ENCODE data around the gene SOS2.

DNA sequence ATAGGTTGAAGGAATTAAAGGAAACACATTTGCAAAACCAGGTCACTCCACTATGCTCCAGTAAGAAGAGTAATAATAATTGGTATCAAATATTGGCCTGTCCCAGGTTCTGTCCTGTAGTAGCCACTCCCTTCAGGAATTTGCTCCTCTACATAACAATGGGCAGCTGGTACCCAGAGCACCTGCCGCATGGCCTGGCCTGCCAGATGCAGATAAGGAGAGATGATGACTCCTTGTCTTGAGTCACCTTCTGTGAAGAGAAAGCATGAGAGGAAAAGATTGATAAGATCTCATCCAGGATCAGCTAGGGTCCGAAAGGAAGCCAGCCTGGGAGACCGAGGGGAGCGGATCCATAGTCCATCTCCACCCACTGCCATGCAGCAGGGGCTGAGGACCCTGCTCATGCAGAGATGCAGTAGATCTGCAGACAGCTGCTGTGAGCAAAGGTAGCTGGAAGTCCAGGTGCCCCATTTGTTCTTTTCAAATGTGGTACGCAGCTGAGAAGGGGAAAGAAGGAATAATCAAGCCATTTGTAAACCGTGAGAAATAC is 139.3 kb downstream of the SOS2 start:
- TF ChIP-seq, protein P1, sequence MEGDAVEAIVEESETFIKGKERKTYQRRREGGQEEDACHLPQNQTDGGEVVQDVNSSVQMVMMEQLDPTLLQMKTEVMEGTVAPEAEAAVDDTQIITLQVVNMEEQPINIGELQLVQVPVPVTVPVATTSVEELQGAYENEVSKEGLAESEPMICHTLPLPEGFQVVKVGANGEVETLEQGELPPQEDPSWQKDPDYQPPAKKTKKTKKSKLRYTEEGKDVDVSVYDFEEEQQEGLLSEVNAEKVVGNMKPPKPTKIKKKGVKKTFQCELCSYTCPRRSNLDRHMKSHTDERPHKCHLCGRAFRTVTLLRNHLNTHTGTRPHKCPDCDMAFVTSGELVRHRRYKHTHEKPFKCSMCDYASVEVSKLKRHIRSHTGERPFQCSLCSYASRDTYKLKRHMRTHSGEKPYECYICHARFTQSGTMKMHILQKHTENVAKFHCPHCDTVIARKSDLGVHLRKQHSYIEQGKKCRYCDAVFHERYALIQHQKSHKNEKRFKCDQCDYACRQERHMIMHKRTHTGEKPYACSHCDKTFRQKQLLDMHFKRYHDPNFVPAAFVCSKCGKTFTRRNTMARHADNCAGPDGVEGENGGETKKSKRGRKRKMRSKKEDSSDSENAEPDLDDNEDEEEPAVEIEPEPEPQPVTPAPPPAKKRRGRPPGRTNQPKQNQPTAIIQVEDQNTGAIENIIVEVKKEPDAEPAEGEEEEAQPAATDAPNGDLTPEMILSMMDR (IDR thresholded peaks at IDR 0.05): no peak
- no peak for TF ChIP-seq POLR2A (IDR thresholded peaks at IDR 0.05)
